GM19328 (cell line): ENCODE data around the gene FNDC3B.
"Not testable (repeated sequence)": the region's sequence is repeated elsewhere in the genome, so short reads cannot be mapped to it uniquely, and the experiment has no call there.

Experiments
- ATAC-seq: cut with Tn5 transposase; IDR thresholded peaks from one replicate; pipeline ENCODE4 v1.9.1; 2021; ENCODE audit warnings: mild to moderate bottlenecking, moderate library complexity; ENCODE audit not compliant: unreplicated experiment

FNDC3B gene

DNA sequence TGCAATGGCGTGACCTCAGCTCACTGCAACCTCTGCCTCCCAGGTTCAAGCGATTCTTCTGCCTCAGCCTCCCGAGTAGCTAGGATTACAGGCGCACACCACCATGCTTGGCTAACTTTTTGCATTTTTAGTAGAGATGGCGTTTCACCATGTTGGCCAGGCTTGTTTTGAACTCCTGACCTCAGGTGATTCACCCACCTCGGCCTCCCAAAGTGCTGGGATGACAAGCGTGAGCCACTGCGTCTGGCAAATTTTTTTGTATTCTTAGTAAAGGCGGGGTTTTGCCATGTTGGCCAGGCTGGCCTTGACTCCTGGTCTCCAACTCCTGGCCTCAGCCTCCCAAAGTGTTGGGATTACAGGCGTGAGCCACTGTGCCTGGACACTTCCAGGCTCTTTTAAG, 215.9 kb downstream of the FNDC3B start:
- not testable (repeated sequence) for ATAC-seq

DNA sequence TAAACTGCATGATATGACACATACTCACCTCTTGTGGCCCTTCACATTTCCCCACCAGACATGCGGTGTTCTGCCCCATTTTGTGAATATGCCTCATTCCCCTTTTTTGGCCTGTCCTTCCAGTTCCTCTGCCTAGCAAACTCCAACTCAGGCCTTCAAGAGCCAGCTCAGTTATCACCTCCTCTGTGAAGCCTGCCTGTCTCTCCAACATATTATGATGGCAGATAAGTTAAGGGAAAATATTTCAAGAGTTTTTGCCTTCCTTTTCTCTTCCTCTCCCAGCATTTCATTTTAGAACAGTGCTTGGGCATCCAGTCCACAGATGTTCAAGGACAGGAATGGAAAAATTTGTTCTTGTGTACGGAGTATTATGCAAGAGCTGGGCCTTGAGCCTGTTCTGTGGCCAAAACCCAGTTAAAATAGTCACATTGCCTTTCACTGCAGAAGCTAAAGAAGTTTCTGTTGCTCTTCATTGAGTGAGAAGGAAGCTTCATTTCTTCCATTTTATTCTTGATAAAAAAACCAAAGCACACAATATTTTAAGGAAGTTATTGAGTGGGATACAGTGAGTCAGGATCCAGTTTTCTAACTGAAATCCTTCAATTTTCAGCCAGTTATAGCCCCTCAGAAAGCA, 216.8 kb downstream of the FNDC3B start:
- no peak for ATAC-seq

DNA sequence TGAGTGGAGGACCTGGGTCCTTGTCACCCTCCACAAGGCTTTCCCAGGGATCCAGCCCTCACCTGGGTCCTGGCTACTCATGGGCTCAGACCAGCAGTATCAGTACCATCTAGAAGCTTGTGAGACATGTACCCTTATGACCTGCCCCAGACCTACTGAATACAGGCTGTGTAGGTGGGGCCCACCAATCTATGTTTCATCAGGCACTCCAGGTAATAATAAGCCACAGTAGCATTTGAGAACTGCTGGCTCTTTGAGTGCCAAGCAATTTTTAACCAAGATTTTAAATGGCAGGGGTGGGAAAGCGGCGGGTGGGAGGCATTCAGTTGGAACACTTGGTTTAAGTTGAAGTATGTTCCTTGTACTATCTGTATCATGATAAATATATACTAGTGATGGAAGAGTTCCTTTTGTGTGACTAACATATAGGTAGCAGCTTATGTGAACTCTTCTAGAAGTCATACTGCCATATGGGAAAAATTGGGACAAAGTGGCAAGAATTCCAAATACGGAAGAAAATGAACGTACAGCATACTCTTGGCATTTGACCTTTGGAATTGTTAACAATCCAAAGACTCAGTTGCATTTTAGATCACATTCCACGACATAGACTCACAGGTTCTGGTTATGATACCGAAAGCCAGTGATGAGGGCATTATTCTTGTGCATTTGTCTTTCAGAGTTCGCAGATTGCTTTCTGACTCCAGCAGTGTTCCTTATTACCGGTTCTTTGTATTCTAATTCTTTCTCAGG, 218.4 kb downstream of the FNDC3B start:
- ATAC-seq = no peak

DNA sequence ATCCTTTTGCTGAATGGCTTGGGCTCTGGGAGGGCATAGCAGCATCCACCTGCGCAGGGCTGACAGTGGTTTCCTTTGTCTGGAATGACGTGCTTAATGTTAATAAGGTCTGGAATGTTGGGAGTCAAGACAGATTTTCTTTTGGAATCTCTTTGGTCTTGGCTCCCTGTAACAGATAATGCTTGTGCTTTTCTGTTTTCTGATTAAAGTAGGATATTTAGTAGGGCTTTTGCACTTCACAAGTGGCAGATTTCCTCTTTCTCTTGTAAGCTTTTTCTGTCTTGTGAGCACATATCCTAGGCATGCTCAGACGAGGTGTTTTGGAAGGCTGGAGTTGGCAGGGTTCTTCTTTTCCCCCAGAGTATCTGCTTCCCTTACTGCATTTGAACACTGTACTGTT, 219.2 kb downstream of the FNDC3B start:
- ATAC-seq = no peak

DNA sequence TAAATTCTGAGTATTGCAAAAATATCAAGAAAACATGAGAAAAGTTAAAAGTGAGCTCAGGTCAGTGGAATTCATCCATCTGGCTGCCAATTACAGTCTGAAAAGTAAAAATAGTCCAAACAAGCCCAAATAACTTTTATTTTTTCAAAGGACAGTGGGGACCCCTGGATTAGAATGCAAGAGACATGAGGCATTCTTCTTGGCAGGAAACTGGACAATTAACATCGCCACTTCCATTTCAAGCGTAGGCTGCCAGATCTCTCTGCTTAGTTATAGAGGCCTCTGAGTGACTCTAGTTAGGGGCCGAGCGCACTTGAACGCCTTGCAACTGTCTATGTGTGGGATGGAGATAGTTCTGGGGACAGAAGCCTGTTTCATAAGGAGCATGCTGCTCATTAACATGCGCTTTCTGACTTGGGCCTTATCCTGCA, 219.7 kb downstream of the FNDC3B start:
- no peak for ATAC-seq

DNA sequence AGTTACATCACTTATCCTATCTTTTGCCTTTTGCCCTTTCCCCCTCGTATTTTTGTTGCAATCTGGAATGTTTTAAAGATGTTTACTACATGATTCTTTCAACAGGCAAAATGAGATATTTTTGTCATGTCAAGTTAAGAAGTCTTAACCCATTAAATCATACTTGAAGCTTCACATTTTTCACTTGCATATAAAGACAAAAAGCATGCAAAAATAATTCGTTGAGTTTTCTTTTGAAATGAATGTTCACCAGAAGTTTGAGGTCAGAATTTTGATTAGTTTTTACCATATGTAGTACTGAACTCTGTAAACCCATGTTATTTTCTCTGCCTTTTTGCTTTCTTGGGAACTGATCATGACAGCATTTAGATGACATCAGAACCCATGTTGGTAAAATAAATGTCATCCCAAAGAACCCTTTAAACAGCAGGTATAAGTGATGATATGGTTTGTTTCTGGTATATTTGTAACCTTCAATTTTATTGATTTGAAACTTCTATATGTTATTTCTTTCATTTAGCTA, 220.4 kb downstream of the FNDC3B start:
- no peak for ATAC-seq

DNA sequence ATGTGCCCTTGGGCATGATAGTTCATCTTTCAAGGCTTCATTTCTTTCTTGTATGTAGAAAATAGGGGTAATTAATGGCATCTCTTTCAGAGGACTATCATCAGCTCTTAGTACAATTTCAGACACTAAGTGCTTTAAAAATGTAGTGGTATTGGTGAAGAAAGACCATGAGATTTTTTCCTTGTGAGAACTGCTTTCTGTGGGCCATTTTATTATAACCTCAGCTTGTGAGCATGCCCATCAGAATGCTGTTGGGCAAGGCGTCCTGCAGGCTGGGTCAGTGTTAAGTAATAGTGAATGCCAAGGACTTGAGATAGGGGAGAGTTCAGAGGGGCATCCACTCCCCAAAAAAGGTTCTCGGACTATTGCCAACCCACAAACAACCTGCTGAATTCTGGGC, 221.0 kb downstream of the FNDC3B start:
- no peak for ATAC-seq

DNA sequence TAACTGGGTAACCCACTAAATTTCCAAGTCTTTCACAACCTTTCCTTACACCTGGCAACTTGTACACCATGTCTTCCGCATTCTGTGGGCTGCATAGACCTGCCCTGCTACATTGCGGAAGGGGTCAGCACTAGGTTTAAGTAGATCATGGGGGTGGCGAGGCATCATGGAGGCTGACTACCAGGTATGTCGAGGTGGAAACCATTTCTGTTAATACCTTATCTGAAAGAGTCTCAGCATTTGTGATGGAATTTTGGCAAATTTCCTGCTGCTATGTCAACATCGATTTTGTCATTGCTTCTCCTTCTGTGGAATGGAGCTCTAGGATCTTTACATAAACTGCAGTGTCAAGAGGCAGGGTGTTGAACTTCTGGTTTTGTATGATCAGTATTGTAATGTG, 221.7 kb downstream of the FNDC3B start:
- no peak for ATAC-seq

DNA sequence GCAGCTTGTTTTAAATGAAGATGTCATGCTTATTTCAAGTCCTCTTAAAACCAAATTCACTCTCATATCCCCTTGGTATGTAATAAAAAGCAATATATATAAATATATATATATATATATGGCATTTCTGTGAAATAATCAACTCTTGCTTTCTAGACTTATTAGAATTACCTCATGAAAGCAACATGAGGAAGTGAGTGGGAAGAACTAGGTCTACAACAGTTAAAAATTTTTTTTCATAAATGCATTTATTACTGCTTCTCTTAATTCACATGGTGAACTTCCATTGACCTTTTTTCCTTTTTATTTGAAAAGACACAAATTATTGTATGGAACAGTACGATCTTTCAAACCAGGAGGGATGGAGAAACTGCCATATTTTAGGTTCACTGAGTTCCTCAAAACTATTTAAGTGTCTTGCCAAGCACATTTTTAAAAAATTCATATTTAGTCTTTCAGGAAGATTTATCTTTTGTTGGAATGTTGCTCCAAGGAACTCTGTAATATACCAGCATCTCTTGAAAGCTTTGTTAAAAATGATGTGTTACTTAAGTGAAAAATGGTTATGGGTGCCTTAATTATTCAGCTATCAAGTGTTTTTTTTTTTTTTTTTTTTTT, 223.7 kb downstream of the FNDC3B start:
- no peak for ATAC-seq

DNA sequence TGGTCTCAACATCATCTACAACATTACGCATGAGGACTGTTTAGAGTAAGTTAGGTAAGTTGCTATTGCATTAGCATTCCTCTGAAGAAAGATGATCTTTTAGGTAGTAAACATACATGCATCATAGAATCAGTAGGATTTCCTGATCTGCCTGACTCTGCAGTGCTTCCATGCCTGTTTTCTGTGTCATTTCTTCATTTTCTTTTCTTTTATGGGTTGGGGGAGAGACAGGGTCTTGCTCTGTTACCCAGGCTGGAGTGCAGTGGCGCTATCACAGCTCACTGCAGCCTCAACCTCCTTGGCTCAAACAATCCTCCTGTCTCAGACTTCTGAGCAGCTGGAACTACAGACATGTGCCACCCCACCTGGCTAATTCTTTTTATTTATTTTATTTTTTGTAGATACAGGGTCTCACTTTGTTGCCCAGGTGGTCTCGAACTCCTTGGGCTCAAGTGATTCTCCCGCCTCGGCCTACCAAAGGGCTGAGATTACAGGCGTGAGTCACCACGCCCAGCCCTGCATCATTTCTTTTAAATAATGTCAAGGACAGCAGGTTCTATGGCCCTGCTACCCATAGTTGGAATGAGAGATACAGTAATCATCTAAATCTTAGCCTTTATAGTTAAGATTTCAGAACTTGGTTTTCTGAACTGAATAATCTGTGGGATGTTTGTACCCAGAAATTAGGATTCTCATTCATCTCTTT, 224.6 kb downstream of the FNDC3B start:
- no peak for ATAC-seq

DNA sequence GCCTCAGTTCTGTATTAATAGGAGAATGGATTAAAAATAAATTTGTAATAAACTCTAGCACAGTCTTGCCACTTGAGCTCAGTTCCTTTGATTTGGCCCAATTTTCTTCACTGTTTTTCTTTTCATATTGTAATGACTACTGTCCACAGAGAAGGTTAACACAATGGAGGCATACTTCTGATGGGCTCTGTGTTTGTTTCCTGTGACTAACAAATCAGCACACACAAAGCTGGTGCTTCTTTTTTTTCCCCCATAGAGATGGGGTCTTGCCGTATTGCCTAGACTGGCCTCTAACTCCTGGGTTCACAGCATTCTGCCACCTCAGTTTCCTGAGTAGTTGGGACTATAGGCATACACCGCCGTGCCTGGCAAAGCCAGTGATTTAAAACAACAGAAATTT, 226.7 kb downstream of the FNDC3B start:
- ATAC-seq = no peak

DNA sequence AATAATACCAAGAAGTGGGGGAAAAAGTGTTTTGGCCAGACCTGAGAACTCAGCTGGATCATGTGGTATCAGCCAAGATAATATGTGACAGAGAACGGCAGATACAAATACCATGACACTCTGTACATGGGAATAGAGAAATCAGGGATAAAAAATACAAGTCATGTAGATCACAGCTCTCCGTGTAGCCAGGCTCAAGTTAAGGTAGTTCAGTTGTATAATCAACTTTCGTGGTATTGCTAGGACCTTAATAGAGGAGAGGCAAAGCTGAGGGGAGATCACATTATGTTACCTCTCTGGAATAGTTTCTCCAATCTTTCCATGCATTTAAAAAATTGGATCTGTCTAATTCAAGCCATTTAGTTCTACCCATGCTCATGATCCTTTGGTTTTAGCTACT, 229.0 kb downstream of the FNDC3B start:
- no peak for ATAC-seq

DNA sequence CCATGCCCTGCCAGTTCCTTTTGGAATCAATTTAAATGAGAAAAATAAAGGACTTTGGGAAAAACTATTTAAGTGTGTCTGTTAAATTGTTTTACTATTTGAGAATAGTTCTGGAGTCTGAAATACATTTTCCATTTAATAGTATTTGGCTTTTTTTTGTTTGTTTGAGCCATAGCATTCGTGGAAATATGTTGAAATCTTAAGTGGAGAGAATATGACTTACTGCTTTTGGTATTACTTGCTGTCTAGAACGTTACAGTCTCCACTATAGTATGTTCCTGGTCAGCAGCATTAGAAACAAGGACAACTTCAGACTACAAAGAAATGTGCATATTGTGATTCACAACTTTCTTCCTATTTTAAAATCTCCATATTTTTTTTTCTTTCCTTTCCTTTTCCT, 229.5 kb downstream of the FNDC3B start:
- ATAC-seq = no peak

DNA sequence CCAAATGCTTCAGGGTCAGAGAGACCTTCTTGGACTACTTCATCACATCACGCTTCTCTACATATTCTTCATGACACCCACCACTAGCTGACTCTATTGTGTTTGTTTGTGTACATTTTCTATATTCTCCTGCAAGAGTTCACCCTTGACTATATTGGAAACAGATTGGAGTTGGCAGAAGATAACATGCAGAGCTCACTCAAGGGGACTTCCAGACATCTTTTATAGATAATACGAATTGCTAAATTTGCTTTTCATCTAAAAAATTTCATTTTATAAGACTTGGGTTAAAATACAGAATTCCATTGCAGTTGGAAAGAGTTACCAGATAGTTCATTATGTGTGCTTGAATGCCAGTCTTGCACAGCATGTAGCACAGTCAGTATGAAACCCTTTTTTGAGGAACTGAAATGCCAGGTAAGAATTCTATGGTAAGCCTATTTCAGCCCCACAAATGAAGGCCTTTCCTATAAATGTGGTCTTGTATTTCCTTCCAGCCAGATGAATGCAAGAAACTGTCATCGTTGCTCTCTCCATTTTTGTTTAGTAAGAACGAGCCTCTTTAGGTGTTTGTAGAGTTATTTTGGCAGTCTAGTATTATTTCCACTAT, 231.3 kb downstream of the FNDC3B start:
- peak; percentile 93 for ATAC-seq

DNA sequence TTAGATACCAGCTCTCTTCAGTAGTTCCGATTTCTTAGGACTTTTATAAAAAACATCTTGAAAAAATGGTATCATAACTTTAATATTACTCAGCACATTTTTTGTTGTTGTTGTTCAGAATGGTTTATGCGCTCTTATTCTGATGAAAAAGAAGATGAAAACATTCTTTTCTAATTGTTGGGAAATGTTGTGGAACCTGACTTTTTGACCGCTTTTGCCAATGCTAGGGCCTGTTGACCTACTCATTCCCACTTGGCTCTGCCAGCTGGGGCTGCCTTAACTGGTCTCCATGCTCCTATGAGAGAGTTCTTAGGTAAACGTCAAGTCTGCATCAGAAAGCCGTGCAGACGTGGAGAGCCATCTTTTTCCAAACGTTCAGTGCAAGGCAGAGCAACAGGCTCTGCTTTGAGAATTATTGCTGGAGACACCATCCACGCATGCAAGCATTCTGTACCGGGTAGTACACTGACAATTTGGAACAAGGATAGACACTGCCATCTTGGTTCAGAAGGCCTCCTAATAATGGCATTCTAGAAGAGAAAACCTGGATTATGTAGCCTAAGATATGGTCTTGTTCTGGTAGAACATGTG, 232.1 kb downstream of the FNDC3B start:
- no peak for ATAC-seq

DNA sequence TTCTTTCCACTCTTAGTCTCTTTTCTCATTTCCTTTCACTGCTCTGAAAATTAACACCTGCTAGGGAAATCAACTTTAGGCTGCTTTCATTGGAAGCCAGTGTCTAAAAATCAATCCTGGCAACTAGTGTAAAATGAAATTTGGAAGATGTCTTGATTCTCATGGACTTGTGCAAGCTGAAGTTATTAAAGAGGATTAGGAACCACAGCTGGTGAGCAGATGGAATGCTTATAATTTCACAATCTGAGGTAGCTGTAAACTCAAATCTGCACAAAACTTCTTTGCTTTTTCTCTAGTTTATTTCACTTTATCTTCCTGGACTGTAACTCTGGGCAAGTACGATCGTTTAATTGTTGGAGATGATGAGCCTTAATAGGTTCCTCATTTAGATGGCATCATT, 233.3 kb downstream of the FNDC3B start:
- no peak for ATAC-seq

DNA sequence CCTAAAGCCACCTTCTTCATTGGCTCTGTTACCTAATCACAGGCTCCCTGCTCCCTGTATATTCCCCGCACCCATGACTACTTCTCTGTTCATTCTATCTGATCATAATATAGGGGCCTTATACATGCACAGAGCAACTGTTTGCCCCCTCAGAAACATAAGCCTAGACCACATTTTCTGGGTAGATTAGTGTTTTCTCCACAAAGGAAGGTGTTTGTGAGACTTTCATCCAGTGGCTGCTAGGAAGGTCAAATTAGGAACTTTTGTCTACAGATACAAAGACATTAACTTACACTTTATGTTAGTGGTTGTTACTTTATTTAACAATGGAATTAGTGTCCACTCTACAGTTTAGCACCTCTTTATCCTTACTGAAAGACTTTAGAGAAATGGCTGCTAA, 234.0 kb downstream of the FNDC3B start:
- ATAC-seq = no peak

DNA sequence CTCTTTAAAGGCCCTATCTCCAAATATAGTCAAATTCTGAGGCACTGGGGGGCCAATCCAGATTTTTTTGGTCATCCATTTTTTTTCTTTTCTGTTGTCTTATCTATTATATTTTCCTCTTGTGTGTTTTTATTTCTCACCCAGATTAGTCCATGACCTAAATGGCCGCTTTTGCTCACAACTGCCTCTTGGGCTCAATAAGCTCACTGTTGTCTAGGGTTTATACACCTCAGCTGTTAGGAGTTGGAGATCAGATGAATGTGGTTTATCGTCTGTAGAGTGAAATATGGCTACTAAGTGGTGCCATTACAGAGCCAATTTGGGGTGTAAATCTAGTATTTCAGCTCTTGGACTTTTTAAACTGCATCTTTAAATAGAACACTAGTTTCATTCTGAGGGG, 235.5 kb downstream of the FNDC3B start:
- ATAC-seq = no peak

DNA sequence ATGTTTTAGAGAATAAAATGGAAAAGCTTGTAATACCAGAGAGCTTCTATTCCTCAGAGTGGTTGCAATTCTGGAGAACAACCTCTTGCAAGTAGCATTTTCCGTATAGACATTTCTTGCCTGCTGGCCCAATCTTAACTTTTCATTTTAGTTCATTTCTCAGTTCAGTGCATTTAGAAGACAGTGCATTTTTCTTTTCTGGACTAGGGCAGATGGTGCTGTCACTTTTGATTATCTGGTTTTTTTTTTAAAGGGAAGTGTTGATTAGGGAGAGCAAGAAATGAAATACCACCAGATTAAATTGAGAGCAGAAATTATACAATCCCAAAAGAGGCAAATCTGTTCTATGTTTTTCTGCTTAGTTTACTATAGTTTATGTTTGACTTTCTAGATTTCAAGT, 236.2 kb downstream of the FNDC3B start:
- ATAC-seq = no peak

DNA sequence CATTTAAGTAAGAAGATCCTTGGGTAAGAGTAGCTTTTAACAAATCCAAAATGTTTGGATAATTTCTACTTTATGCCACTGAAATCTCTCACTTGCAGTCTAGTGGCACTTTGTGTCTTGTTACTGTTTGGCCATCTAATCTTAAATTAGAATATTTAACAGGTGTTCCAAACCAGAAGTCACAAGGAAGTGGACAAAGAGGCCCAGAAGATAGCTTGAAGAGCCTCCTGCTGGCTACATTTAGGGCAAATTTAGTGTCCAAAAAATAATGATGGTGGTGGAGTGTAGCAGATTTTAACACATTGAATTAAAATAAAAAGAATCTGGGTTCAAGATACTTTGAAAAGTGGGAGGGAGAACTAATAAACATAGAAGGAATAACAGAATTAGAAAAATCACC, 236.7 kb downstream of the FNDC3B start:
- no peak for ATAC-seq
